Measurements from ENCODE around the gene MALRD1. TPM values are rescaled to one million over a fixed set of nuclear protein-coding genes. Genes with fewer than 3 reads are reported as not detected.

Gene MALRD1
- total and polyA plus RNA-seq, 2 of the 8 experiments (the other 6 are each of a cell fraction or from before 2014, with no cell fraction given), result 0.32 to 0.35 TPM

DNA sequence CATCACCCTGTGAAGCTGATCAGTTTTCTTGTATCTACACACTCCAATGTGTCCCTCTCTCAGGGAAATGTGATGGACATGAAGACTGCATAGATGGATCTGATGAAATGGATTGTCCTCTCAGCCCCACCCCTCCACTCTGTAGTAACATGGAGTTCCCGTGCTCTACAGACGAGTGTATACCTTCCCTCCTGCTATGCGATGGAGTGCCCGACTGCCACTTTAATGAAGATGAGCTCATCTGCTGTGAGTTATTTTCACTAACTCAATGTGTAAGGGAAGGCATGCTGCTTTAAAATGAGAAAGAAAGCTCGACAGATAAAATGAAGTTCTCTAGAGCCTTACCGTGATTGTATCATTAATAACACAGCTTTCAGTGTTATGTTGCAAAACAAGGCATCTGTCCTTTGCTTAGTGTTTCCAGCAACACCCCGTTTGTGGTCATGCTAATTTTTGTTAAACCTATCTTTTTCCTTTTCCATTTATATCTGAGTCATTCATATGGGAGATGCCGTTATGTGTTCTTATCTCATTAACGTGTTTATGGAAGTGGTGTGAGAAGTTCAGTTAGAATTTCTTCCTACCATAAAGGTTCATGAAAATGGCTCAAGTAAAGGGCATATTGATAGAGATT is 546.7 kb downstream of the MALRD1 start:
- Histone ChIP-seq H2BK5ac (ENCODE audit: low read depth, low read length) (no peak overlapping the region), H3K36me3 (ENCODE audit: control insufficient read depth in 2 of 4, insufficient read depth in 4 of 4, low read length in 3 of 4) (no peaks in the 10 kb centered on the region), H2BK120ac (replicated peaks; ENCODE audit: low read depth, low read length) (no peak overlapping the region), H4K8ac (ENCODE audit: extremely low read depth, insufficient read depth, low read length) (no peak overlapping the region), H3K27ac (ENCODE audit: low read depth, low read length) (no peak overlapping the region), H3K79me2 (ENCODE audit: control insufficient read depth in 1 of 2, insufficient read depth in 2 of 2, low read length in 2 of 2) (no peaks in the 10 kb centered on the region), H3K4me2 (ENCODE audit: insufficient read depth in 1 of 2, low read depth in 2 of 2, low read length in 2 of 2) (no peak overlapping the region), H2BK15ac (ENCODE audit: low read length) (no peak overlapping the region), H3K4me3 (ENCODE audit: extremely low read depth in 1 of 4, insufficient read depth in 2 of 4, low read depth in 3 of 4, low read length in 4 of 4) (no peak overlapping the region), H2BK20ac (ENCODE audit: low read length) (no peak overlapping the region), H4K5ac (ENCODE audit: insufficient read length, low read depth, low read length) (no peak overlapping the region), H3K23ac (ENCODE audit: insufficient read length) (no peak overlapping the region), H2AFZ (ENCODE audit: low read length) (no peak overlapping the region), H2BK12ac (ENCODE audit: low read depth, low read length) (no peak overlapping the region), H4K91ac (replicated peaks; ENCODE audit: insufficient read length, low read length) (no peak overlapping the region), H3K56ac (replicated peaks; ENCODE audit: insufficient read length, low read depth, low read length) (no peak overlapping the region), H3K9me3 (ENCODE audit: insufficient read depth in 2 of 2, low read depth in 1 of 2, low read length in 1 of 2) (no peaks in the 10 kb centered on the region), H3K23me2 (ENCODE audit: low read depth, low read length) (no peaks in the 10 kb centered on the region), H3K14ac (ENCODE audit: insufficient read length) (no peak overlapping the region), H2AK5ac (ENCODE audit: low read depth, low read length) (no peak overlapping the region), H4K20me1 (replicated peaks in 1 of 2; ENCODE audit: control insufficient read depth in 1 of 2, insufficient read depth in 2 of 2, low read length in 2 of 2) (no peaks in the 10 kb centered on the region), H3K27me3 (replicated peaks in 1 of 4; ENCODE audit: control insufficient read depth in 3 of 4, extremely low read depth in 1 of 4, insufficient read depth in 3 of 4, low read length in 3 of 4) (no peaks in the 10 kb centered on the region), H3K9ac (replicated peaks in 1 of 4; ENCODE audit: extremely low read depth in 1 of 4, low read depth in 3 of 4, low read length in 3 of 4) (no peak overlapping the region), H3K4ac (replicated peaks; ENCODE audit: insufficient read length, low read depth, low read length) (no peak overlapping the region), H3K18ac (ENCODE audit: extremely low read depth, low read length) (no peak overlapping the region), H3K4me1 (replicated peaks in 1 of 4; ENCODE audit: control insufficient read depth in 3 of 4, insufficient read depth in 4 of 4, low read length in 3 of 4) (no peaks in the 10 kb centered on the region), H3K79me1 (ENCODE audit: low read depth, low read length) (no peaks in the 10 kb centered on the region)
- ChIA-PET POLR2A (ENCODE audit: partially characterized antibody) (no interaction called here), CTCF (ENCODE audit: partially characterized antibody) (no interaction called here)
- FAIRE-seq, result no peak
- 87% methylated on average over 9 of the region's 9 CpGs; no CpG with 5 or more reads in 1 of the 2 experiments for WGBS, 2 experiments (ENCODE audit: extremely low coverage in 1 of 2, insufficient coverage in 1 of 2, insufficient read length in 1 of 2, insufficient replicate concordance in 2 of 2, low coverage in 1 of 2, low lambda C conversion rate in 2 of 2, missing lambda C conversion rate in 1 of 2)
- DNase-seq (ENCODE audit: low read depth in 1 of 2, low spot score in 2 of 2), result no peak
